ENCODE measurements around the gene SPARCL1. TPM values are rescaled to one million over a fixed set of nuclear protein-coding genes. Genes with fewer than 3 reads are reported as not detected.

SPARCL1 gene
- total RNA-seq, 1 experiment from 2014 or later: 0.85 TPM

DNA sequence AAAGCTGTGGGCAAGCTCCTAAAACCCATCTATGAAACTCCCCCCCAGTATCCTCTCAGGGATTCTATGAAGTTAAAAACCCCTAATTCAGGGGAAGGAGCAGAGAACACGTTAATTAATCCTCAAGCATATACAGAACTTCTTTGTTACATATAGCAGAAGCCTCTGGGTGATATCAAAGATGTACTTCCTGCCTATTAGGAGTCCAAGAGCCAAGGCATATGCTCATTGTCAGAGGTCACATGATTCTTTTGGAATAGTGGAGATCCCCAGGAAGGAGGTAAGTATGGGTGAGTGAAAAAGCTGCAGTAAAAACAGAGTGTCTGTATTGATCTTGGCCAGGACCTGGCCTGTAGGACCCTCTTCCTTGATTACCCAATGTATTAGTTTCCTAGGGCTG is 2.9 kb upstream of the SPARCL1 start (continued):
- TF ChIP-seq ZNF532 (CRISPR knock-in tag; IDR thresholded peaks at IDR 0.05; ENCODE audit: borderline replicate concordance) (no peak), HMGA2 (CRISPR knock-in tag; IDR thresholded peaks at IDR 0.05) (no peak), ATF3 (CRISPR knock-in tag; conservative IDR thresholded peaks at IDR 0.05) (no peak)
- TF ChIP-seq, protein P1, sequence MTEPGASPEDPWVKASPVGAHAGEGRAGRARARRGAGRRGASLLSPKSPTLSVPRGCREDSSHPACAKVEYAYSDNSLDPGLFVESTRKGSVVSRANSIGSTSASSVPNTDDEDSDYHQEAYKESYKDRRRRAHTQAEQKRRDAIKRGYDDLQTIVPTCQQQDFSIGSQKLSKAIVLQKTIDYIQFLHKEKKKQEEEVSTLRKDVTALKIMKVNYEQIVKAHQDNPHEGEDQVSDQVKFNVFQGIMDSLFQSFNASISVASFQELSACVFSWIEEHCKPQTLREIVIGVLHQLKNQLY (CRISPR knock-in tag; IDR thresholded peaks at IDR 0.05): no peak
- TF ChIP-seq, protein P2, sequence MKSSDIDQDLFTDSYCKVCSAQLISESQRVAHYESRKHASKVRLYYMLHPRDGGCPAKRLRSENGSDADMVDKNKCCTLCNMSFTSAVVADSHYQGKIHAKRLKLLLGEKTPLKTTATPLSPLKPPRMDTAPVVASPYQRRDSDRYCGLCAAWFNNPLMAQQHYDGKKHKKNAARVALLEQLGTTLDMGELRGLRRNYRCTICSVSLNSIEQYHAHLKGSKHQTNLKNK (CRISPR knock-in tag; IDR thresholded peaks at IDR 0.05): no peak
- TF ChIP-seq, protein P3, sequence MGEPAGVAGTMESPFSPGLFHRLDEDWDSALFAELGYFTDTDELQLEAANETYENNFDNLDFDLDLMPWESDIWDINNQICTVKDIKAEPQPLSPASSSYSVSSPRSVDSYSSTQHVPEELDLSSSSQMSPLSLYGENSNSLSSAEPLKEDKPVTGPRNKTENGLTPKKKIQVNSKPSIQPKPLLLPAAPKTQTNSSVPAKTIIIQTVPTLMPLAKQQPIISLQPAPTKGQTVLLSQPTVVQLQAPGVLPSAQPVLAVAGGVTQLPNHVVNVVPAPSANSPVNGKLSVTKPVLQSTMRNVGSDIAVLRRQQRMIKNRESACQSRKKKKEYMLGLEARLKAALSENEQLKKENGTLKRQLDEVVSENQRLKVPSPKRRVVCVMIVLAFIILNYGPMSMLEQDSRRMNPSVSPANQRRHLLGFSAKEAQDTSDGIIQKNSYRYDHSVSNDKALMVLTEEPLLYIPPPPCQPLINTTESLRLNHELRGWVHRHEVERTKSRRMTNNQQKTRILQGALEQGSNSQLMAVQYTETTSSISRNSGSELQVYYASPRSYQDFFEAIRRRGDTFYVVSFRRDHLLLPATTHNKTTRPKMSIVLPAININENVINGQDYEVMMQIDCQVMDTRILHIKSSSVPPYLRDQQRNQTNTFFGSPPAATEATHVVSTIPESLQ (CRISPR knock-in tag; IDR thresholded peaks at IDR 0.05): no peak

GRCh38 chr4:87531621-87532020 is 2.4 kb upstream of the SPARCL1 start:
- 0 out of 2 replicates have a peak, but pooled peaks cover 2% of the 10 kb centered on the region for H3K36me3 Mint-ChIP-seq
- ATAC-seq: no peak
- peaks cover 37% of the 10 kb centered on the region for H3K4me1 Mint-ChIP-seq
- H3K27me3 Mint-ChIP-seq (ENCODE audit: low read depth): no peaks in the 10 kb centered on the region; the same call in 1 of the 2 replicates
- POLR2A ChIA-PET: no interaction called here
- no peak for DNase-seq (ENCODE audit: low spot score)
- peaks cover 13% of the 10 kb centered on the region for H3K9me3 Mint-ChIP-seq
- CTCF ChIA-PET: interaction anchor here (0.9 to 1.0 kb wide), 2 partner anchors 178 to 307 kb away, joined by 3 to 4 read pairs; no protein-coding TSS in a partner anchor
- no peak overlapping the region for H3K27ac Mint-ChIP-seq
- no peak overlapping the region for H3K4me3 Mint-ChIP-seq
- no peak for TF ChIP-seq AFF4 (CRISPR knock-in tag; IDR thresholded peaks at IDR 0.05; ENCODE audit: borderline replicate concordance)
- TF ChIP-seq, protein P4, sequence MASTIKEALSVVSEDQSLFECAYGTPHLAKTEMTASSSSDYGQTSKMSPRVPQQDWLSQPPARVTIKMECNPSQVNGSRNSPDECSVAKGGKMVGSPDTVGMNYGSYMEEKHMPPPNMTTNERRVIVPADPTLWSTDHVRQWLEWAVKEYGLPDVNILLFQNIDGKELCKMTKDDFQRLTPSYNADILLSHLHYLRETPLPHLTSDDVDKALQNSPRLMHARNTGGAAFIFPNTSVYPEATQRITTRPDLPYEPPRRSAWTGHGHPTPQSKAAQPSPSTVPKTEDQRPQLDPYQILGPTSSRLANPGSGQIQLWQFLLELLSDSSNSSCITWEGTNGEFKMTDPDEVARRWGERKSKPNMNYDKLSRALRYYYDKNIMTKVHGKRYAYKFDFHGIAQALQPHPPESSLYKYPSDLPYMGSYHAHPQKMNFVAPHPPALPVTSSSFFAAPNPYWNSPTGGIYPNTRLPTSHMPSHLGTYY (CRISPR knock-in tag; IDR thresholded peaks at IDR 0.05): no peak
- no peak for TF ChIP-seq NR2C2 (CRISPR knock-in tag; IDR thresholded peaks at IDR 0.05)
- no peak for TF ChIP-seq E2F5 (CRISPR knock-in tag; IDR thresholded peaks at IDR 0.05)
- TF ChIP-seq, protein P1 (CRISPR knock-in tag; IDR thresholded peaks at IDR 0.05): no peak
- no peak for TF ChIP-seq TEAD1 (CRISPR knock-in tag; IDR thresholded peaks at IDR 0.05)
- no peak for TF ChIP-seq ZBTB21 (CRISPR knock-in tag; IDR thresholded peaks at IDR 0.05; ENCODE audit: borderline replicate concordance)
- no peak for TF ChIP-seq KAT7 (CRISPR knock-in tag; IDR thresholded peaks at IDR 0.05; ENCODE audit: borderline replicate concordance)
- TF ChIP-seq SMAD4 (CRISPR knock-in tag; IDR thresholded peaks at IDR 0.05): no peak
- TF ChIP-seq CTCF (IDR thresholded peaks at IDR 0.05): no peak
- no peak for TF ChIP-seq PRRX2 (CRISPR knock-in tag; IDR thresholded peaks at IDR 0.05)
- TF ChIP-seq PREB (CRISPR knock-in tag; IDR thresholded peaks at IDR 0.05; ENCODE audit: borderline replicate concordance): no peak
